Activated CD4-positive, alpha-beta T cell treated with anti-CD3 and anti-CD28 coated beads, Interleukin-2, amount 50 U/mL, for 1 hour (primary cell): ENCODE measurements around the gene ADCYAP1R1.

Experiments used
- DNase-seq: peaks from one replicate; pipeline ENCODE4 v3.0.0-alpha.2; 2020

The ADCYAP1R1 gene

DNA sequence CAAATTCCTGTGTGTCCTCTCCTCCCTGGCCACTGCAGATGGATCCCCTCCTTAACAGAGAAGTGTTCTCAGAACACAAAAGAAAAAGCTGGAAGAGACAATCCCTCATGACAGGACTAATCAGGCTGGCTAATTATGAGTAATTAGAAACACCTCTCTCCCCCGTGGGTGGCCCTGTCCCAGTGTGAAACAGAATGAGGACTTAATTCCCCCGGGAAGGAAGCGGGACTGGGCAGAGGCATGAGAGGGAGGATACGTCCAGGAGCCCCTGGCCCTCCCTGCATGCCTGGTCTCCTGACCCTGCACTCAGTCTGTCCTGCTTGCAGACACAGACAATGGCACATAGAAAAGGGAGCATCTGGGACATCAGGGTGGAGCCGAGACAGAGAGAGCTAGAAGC is 7.6 kb upstream of the ADCYAP1R1 start:
- no peak for DNase-seq

DNA sequence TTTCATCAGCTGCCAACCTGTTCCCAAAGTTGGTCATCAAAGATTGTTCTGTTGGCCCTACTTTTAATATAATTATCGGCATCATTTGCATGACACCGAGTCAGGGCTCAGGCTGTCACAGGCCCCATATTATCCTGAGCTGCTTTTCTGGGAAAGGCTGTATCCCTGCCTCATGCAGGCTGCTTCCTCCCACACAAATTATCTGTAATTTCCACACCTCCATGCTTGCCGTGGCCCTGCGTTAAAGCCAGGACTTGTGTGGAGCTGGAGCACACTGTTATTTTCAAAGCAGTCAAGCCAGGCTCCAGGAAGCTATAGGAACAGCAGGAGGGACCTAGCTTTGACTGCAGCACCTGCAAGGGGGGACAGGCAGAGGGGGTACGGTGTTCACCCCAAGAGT is 5.4 kb upstream of the ADCYAP1R1 start:
- no peak for DNase-seq

DNA sequence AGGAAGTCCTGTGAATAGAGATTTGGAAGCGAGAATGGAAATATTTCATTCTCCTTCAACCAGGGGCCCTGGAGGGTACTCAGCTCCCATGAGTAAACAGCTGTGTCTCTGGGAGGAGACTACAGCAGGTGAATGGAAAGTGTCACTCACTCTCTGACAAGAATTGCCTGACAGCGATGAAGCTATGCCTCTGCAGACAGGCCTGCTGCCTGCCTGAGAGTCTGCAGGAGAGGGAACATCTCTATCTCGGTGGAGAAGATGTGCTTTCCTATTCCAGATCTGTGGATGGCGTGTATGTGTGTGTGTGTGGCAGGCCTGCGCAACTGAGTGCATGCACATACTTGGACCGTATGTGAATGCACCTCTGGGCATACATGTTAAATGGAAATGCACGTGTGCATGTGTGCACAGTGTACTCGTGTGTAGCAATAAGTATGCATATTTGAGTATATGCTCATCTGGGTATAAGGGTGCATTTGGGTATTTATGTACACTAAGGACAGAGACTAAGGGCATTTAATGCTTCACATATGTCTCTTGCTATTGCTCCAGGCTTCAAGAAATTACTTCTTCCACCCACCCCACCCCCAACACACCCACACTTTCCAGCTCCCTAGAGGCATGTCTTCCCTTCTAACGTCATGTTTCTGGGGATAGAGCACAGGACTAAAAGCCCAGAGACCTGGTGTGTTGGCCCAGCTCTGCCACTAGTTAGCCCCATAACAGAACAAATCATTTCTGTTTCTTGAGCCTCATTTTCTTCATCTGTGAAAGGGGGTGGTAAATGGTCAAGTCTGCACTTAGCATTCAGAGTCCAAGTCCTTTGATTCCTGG is 4.6 kb upstream of the ADCYAP1R1 start:
- no peak for DNase-seq

DNA sequence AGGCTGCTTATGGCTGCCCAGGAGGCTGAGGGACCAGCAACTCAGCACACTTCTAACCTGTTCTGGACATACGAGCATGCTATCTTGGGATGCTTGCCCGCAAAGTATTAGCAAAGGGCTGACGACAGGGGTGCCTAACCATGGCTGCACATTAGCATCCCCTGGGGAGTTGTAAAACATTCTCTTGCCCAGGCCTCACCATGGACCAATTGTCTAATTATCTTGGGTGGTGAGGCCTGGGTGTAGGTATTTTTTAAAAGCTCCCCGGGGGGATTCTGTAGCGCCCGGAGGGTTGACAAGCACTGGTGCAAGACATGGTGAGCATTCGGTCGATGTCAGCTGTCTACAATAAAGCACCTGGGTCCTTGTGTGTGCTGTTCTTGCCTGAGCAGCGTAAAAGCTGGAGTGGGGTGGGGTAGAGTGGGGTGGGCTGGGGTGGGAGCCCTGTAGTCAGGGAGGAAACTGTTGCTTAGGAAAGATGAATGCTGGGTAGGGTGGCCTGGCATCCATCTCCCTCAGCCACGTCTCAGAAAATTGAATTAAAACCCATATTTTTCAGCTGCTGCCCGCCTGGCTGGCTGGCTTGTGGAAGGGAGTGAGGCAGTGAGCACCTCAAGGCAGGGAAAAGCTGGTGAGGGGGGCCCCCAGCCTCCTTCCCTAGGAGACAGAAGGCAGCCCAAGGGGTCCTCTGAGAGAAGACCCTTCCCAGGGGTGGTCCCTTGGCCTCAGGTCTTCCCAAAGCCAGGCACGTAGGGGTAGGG is 2.9 kb upstream of the ADCYAP1R1 start:
- no peak for DNase-seq

DNA sequence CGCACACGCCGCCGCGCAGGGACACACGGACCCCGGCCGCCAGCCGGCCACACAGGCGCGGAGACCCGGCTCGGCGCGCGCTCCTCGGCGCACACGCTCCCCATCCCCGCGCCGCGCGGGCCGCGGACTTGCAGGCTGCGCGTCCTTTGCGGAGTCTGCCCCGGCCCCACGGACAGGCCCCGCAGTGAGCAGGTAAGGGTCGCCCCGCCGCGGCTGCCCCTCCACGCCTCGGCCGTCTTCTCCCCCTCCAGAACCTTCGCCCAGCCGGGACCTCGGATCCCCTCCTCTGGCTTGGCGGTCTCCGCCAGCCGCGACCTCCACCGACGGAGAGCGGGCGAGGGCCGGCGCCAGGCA is 356 bp downstream of the ADCYAP1R1 start:
- no peak for DNase-seq

DNA sequence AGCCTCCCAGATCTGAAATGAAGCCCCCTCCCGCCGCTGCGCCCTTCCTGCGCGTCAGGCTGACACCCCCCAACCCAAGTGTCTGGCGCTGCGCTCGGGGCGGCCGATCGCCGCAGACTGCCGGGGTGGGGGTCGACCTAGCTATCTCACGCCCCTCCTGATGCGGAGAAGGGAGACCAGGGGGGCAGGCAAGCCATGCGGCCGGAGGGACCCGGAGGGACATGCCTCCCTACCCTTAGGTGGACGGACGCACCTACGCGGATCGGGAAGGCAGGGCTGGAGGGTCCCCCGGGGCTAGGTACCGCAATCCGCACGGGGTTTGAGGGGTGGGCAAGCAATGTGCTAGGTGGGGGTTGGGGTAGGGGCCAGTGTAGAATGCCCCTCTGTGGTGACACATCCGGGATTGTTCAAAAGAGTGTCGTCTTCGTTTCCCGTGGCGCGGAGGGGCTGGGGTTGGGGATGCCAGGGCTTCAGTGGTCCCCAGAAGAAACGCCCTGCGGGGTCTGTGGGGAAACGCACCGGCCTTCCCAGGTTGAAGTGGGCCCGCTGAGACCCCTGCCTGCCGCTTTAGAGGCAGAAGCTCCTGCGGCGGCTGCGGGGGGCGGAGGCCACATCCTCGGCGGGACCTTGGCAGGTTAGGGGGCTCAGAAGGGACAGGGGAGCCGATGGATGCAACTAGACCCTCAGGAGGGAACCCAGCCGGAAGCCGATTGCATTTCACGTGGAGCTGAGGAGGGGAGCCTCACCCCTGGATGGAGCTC is 913 bp downstream of the ADCYAP1R1 start:
- DNase-seq: no peak

DNA sequence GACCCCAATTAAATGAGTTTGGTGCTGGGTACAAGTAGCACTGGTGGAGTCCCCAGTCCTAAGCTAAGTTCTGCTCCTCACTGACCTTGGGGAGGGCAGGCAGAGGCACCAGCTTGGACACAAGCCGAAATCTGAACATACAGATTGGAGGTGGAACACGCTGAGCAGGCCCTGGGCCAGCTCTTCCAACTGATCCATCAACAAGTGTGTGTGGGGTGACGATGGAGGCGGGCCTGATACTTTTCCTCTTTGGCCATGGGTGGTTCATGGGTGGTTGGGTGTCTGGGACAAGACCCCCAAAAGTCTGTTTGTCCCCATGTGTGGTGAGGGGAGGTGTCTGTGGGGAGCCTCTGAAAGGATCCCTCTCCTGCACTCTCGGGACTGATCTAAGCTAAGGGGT is 1.9 kb downstream of the ADCYAP1R1 start:
- no peak for DNase-seq

DNA sequence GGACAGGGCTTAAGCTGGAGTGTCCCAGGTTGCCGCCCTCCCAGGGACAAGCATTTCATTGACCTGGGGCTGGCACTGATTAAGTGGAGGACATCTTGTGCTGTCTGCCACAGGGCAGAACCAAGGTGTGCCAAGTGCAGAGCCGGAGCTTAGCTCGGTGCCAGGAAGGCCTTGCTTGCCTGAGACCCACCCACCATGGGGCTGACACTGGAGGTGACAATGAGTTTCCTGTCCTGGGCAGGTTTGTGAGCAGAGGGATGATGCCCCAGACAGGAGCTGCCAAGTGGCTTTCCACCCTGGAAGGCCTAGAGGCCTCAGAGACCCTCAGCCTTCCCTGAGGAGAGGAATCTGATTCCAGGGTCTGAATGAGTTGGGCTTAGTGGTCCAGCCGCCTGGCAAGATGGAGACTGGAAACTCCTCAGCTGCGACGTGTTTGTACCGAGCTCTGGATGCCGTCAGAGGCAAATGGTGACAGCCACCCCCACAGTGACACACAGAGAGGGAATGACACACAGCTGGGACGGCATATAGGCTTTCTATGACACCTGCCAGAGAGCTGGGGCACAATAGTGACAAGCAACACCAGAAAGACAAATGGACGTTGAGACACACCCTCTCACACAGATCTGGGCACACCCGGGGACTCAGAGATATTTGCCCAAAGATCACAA is 2.6 kb downstream of the ADCYAP1R1 start:
- DNase-seq: no peak

DNA sequence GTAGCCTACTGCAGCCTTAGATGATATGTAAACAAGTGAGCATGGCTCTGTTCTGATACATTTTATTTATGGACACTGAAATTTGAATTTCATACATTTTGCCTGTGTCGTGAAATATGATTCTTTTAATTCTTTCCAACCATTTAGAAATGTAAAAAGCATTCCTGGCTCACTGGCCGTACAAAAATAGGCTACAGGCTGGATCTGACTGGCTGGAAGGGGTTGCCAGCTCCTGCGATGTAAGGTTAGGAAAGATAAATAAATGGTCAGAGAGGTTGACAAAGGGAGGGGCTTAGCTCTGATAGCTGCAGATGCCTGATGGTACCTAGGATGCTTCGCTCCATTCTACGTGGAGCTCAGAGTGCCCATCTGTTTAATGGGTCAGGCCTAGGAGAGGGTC is 3.4 kb downstream of the ADCYAP1R1 start:
- no peak for DNase-seq

DNA sequence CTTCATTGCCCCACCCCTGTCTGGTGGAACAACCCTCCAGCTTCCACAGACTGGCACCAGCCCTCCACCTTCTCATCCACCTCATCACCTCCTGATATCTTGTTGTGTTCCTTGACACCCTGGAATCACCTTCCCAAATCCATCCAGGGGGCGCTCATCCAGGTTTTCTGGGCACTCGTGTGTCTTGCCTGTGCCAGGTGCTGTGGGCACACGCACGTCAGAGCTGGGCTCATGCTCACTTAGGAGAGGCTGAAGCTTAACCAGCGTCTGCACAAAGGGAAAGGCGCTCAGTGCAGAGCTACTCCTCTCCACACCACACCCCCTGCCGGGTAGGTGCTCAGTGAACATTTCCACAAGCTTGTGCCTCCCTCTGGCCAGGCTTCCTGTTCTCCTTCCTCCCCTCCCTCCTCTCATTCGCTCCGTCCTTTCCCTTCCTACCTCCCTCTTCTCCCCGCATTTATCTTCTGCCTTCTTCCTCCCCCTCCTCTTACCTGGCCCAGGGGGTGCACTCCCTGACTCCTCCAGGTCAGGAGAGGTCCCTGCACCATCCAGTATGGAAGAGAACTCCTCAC is 4.8 kb downstream of the ADCYAP1R1 start:
- no peak for DNase-seq

DNA sequence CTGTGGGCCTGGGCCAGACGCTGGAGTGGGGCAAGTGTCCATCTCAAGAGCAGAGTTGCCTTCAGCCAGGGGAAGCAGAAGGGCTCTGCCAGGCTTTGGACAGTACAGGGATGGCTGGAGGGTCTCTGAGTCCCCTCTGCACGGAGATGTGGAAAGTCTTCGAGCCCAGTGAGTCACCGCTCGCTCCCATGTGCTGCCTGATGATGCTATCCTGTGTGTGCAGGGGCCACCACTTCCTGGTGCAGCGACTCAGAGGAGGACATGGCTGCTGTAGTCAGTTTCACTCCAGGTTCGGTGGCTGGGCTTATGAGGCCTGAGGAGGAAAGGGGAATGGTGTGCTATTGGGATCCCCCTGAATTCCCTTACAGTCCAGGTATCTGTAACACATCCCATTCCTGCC is 6.0 kb downstream of the ADCYAP1R1 start:
- no peak for DNase-seq

DNA sequence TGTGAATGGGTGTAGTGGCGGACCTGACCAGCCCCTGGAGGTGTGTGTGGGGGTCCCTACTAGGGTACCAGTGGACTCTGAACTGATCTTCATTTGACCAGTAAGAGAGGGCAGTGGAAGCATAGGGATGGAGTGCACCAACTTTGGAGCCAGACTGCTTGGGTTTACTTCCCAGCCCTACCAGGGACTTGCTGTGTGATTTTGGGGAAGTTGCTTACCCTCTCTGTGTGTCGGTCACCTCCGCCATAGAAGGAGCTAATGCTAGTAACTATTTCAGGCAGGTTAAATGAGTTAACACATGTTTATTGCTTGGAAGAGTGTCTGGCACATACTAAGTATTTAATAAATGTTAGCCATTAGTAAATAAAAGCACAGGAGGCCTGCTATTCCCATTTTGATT is 6.6 kb downstream of the ADCYAP1R1 start:
- DNase-seq: no peak

DNA sequence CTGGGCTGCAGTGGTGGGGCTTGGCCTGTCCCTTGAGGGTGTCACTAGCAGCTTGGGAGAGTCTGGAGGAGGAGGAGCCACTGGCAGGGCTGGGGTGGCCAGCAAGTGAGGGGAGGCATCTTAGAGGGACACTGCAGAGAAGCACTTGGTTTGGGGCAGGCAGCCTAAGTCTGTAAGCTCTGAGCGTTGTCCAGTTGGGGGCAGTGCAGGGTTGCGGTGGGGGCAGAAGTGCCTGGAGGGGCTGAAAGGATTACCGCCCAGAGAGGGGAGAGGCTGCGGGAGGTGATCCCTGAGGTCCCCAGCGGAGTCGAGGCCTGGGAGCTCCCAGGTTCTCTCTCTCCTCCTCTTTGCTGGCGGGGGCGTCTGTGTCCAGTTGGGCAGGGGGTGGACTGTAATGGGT is 7.4 kb downstream of the ADCYAP1R1 start:
- DNase-seq: no peak

DNA sequence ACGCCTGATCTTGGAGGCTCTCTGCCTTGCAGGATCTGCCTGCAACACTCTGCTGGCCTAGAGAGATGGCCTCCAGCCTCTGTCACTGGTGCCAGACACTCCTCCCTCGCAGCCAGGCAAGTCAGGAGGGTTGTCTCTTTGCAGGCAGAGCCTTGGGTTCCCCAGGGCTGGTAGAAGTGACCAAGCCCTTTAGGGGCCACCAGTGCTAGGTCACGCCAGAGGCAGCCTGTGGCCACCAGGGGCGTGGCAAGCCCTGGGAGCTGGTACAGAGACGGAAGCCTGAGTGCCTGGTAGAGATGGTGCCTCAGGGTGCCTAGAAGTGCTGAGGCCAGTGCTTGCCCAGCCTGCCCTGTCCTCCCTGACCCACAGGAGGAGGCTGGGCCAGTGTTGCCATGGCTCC is 9.1 kb downstream of the ADCYAP1R1 start:
- no peak for DNase-seq

DNA sequence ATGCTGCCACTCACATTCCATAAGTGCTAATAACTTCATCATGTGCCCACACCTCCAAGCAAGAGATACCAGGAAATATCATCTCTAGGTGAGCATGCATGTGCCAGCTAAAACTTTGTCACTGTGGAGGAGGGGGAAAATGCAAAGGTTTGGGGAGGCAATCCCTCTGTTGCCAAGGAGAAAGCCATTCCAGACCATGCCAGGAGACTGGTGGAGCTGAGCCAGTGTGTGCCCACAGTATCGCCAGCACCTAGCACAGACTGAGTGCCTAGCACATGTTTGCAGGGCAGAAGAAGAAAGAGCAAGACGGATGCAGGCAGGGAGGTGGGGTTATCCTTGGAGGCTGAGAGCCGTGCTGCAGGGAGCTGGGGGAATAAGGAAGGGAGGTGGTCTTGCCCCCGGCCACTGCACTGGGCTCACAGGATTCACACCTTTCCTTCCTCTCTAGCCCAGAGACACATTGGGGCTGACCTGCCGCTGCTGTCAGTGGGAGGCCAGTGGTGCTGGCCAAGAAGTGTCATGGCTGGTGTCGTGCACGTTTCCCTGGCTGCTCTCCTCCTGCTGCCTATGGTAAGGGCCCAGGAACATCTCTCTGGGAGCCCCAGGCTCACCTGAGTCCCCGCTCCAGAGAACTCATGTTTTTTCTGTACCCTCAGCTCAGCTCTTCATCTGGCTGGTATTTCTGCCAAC is 10.8 kb downstream of the ADCYAP1R1 start:
- no peak for DNase-seq

DNA sequence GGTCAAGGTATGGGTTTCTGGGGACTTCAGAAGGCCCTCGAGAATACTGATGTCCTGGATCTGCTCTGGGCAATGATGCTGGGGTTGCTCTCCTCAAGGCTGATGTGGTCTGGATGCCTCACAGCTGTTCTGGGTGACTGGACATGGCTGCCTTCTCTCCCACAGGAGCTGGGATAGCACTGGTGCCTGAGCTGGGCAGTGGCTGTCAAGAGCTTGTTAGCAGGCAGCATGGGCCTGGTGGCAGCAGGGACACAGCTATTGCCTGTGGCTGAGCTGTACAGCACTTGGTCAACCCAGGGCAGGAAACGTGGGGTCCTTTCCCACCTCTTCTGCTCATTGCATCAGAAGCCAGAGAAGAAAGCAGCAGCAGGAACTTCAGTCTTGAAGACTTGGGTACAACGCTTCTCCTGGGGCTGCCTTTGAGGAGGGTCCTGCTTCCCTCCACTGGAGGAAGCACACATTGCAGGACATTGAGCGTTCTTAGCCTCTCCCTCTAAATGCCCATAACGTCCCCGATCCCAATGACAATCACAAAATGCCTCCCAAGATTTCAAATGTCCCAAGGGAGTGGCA is 13.0 kb downstream of the ADCYAP1R1 start:
- no peak for DNase-seq

DNA sequence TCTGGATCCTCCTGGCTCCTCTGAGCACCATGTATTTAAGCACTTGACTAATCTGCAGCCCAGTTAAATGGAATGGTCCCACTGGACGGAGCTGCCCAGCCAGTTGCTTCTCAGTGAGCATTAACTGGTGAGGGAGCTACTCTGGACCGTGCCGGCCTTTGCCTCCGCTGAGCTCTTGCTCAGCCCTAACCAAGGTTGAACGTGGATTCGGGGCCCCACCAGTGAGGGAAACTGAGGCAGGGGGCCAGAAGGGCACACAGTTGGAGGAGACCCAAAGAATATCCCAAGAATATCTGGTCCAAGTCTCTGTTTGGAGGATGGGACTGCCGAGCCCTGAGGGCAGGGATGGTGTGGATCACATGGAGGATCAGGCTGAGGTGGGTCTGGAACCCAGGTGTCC is 13.7 kb downstream of the ADCYAP1R1 start:
- DNase-seq: no peak

DNA sequence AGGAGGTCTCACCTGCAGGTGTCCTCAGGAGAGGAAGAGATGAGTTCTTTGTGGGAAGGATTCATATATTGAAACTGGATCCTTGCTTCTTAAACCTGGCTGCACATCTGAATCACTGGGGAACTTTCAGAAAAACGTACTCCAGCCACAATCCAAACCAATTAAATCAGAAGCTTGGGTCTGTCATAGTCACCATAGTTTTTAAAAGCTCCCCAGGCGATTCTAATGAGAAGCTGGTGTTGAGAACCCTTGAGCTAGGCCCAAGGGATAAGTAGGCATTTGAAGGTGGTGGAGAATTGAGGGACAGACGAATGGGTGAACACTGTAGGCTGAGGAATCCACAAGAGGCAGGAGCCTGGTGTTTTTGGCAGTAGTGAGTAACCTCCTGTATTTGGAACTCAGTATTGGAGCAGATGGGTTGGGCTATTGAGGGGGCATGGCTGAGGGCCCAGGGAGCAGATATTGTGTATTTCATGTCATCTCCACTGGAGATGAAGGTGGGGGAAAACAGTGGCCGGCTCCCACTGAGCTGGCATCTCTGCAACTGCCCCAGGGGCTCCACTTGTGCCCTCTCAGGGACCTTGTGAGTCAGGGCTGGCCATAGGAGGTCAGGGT is 14.5 kb downstream of the ADCYAP1R1 start:
- DNase-seq: no peak

DNA sequence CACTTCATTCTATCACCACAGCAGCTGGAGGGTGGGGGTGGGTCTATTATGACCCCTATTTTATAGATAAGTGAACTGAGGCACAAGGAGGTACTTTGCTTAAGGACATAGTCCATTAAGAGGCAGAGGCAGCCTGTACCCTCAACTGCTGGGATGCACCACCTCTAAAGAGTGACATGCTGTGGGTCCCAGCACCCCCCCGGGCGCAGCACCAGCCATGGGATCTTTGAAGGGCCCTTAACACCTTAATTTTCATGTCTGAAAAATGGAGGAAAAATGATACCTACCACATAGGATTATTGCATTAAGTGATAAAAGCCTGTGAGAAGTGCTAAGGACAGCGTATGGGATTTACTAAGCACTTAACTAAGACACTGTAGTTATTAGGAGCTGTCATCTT is 15.4 kb downstream of the ADCYAP1R1 start:
- DNase-seq: no peak

DNA sequence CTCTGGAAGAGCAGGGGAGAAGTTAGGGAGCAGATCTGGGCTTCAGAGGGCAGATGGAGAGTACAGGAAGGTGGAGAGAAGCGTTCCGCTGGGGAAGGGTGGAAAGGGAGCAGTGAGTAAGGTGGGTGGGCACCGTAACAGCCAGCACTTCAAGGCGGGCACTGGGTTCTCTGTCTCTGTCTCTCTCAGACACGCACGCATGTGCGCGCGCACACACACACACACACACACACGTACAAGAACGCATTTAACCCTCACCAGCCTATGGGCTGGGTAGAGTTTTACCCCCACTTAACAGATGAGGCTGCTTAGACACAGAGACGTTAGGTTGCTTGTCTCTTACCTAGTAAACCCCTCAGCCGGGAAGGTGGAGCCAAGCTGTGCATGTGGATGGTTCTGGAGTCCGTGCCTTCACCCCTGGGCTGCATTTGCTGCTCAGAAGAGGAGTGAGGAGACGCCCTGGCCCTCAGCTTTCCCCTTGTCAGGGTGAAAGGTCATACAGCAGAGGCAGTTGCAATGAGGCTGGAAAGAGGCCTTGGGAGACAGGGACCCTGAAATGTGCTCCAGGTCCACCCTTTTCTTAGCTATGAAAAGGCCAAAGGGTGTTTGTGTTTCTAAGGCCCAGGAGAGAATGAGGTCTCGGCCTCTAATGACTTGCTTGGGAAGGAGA is 16.0 kb downstream of the ADCYAP1R1 start:
- DNase-seq: no peak
